GM12872 (cell line): ENCODE results near the gene COL25A1.

Experiments used
- CTCF ChIP-seq: IDR thresholded peaks from 3 replicates; pipeline ENCODE4 v1.5.1; 2011; ENCODE audit warnings: low read depth, mild to moderate bottlenecking, low read length, moderate library complexity; ENCODE audit not compliant: insufficient read depth

Gene COL25A1

GRCh38 chr4:108933046-108933445 lies 369.4 kb downstream of the COL25A1 start:
- TF ChIP-seq CTCF = no peak

- no peak for TF ChIP-seq CTCF
Measured at GRCh38 chr4:108931926-108932325, 370.5 kb downstream of the COL25A1 start.

- no peak for TF ChIP-seq CTCF
Measured at GRCh38 chr4:108930186-108930585, 372.3 kb downstream of the COL25A1 start.

GRCh38 chr4:108926781-108927180 lies 375.7 kb downstream of the COL25A1 start:
- TF ChIP-seq CTCF = no peak

GRCh38 chr4:108926061-108926460 lies 376.4 kb downstream of the COL25A1 start:
- no peak for TF ChIP-seq CTCF

GRCh38 chr4:108922191-108922590 lies 380.3 kb downstream of the COL25A1 start:
- no peak for TF ChIP-seq CTCF

GRCh38 chr4:108920395-108921087 lies 381.9 kb downstream of the COL25A1 start:
- no peak for TF ChIP-seq CTCF
